ENCODE measurements around the gene TUBB4A.

Gene TUBB4A

DNA sequence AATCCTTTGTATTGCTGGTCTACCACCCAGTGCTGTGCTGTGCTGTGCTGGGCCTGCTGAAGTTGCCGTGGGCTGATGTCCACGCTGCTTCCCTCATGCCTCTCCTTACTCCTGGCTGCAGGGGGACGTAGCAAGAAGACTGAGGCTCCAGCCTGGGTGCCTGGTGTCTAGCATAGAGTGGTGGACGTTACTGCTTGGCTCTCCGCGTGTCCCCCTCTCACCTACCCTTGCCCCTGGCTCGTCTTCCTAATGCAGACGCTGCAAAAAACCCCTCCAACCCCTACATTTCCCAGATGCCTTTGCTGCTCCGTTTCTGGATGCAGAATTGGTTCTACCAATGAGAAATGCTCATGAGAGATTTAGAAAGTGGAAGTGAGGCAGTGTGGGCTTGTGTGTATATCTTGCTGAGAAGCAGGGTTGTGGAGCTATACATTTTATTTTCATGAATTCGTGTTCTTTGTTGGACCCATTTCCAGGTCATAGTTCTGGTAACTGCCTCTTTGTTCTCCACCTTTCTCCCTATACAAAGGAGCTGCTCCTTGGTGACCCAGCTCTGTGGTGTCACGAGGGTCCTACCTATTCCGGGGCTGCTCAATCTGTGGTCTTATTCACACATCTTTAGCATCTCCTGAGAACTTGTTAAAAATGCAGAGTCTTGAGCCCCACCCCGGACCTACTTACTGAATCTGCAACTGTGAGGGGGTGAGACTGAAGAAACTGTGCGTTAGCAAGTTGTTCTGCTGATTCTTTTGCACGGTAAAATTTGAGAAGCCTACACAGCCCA, 12.6 kb downstream of the TUBB4A start:
- TF ChIP-seq, protein P1, sequence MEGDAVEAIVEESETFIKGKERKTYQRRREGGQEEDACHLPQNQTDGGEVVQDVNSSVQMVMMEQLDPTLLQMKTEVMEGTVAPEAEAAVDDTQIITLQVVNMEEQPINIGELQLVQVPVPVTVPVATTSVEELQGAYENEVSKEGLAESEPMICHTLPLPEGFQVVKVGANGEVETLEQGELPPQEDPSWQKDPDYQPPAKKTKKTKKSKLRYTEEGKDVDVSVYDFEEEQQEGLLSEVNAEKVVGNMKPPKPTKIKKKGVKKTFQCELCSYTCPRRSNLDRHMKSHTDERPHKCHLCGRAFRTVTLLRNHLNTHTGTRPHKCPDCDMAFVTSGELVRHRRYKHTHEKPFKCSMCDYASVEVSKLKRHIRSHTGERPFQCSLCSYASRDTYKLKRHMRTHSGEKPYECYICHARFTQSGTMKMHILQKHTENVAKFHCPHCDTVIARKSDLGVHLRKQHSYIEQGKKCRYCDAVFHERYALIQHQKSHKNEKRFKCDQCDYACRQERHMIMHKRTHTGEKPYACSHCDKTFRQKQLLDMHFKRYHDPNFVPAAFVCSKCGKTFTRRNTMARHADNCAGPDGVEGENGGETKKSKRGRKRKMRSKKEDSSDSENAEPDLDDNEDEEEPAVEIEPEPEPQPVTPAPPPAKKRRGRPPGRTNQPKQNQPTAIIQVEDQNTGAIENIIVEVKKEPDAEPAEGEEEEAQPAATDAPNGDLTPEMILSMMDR (IDR thresholded peaks at IDR 0.05; ENCODE audit: low read depth, low read length), result no peak
- no peak for DNase-seq (ENCODE audit: extremely low read depth, low read depth)

DNA sequence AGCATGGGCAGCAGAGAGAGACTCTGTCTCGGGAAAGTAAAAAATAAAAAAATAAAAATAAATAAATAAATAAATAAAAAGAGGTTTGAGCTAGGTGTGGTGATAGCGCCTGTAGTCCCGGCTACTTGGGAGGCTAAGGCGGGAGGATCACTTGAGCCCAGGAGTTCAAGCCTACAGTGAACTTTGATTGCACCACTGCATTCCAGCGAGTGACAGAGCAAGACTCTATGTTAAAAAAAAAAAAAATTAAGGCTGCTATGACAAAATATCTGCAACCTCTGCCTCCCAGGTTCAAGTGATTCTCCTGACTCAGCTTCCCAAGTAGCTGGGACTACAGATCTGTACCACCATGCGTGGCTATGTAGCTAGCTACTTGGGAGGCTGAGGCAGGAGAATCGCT, 17.3 kb downstream of the TUBB4A start:
- TF ChIP-seq, protein P1 (IDR thresholded peaks at IDR 0.05; ENCODE audit: low read depth, low read length), result no peak
- no peak for DNase-seq (ENCODE audit: extremely low read depth, low read depth)

DNA sequence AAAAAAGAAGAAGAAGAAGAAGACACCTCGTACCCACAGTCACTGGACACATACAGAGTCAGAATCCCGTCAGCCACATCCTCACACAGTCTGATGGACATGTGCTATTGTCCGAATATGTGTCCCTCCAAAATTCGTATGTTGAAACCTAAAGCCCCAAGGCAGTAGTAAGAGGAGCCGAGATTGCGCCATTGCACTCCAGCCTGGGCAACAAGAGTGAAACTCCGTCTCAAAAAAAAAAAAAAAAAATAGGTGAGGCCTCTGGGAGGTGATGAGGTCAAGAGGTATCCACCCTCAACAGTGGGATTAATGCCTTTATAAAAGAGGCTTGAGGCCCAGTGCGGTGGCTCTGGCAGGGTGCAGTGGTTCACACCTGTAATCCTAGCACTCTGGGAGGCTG, 17.9 kb downstream of the TUBB4A start:
- TF ChIP-seq, protein P1 (IDR thresholded peaks at IDR 0.05; ENCODE audit: low read depth, low read length), result no peak
- DNase-seq (ENCODE audit: extremely low read depth, low read depth), result no peak

DNA sequence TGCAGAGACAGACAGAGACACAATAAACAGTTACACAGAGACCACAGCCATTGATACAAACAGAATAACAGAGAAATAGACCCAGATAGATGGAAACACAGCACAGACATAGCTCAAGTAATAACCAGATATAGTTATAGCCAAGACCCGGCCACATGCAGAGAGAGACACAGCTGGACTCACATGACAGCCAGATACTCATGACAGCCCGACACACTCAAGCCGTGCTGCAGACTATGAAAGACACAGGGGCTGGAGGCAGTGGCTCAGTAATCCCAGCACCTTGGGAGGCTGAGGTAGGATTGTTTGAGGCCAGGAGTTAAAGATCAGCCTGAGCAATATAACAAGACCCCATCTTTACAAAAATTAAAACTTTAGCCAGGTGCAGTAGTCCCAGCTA, 18.9 kb downstream of the TUBB4A start:
- no peak for DNase-seq (ENCODE audit: extremely low read depth, low read depth)
- TF ChIP-seq, protein P1 (IDR thresholded peaks at IDR 0.05; ENCODE audit: low read depth, low read length), result no peak

DNA sequence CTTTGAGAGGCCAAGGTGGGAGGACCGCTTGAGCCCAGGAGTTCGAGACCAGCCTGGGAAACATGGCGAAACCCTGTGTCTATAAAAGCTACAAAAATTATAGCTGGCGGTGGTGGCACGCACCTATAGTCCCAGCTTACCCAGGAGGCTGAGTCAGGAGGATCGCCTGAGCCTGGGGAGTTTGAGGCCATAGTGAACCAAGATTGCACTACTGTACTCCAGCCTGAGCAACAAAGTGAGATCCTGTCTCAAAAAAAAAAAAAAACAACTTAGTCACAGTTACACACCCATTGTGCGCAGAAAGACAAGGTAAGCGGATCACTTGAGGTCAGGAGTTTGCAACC, 19.8 kb downstream of the TUBB4A start:
- DNase-seq (ENCODE audit: extremely low read depth, low read depth), result no peak
- TF ChIP-seq, protein P1 (IDR thresholded peaks at IDR 0.05; ENCODE audit: low read depth, low read length), result no peak

DNA sequence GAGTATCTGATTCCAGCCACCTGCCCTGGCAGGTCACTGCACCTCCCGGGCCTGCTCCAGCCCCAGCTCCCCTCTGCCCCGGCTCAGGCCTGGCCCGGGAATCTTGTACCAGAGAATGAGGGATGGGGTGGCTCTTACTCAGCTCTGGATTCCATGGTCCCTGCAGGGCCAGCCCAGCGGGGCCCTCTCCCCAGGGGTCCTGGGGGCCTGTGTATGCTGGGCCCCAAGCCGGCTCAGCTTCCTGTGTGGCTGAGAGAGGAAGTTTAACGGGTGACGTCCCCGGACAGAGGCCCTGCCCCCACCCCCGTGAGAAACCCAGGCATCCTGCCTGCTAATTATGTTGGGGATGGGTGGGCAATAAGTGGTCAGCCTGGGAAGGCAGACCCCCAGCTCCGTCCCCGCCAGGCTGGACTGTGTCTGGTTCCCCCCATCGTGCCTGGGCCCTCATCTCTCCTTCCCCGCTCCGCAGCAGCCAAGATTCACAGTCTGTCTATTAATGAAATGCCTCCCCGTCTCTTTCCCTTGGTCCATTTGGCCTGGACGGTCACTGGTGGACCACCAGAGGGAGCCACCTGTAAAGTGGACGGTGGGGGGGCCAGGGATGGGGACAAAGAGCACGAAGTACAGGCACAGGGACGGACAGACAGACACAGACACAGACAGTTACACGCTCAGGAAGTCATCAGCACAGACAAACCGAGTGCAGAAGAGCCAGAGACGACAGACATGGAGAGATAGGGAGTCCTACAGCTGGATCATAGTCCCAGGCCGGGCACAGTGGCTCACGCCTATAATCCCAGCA, 20.4 kb downstream of the TUBB4A start, which contains the start of gene DENND1C:
Gene DENND1C, minus strand, starts transcription at position 247 of the 802 bp plus-strand sequence. Its CDS starts 92 bp downstream, at position 155.
- TF ChIP-seq, protein P1 (IDR thresholded peaks at IDR 0.05; ENCODE audit: low read depth, low read length), result peak; percentile 50
- no peak for DNase-seq (ENCODE audit: extremely low read depth, low read depth)

DNA sequence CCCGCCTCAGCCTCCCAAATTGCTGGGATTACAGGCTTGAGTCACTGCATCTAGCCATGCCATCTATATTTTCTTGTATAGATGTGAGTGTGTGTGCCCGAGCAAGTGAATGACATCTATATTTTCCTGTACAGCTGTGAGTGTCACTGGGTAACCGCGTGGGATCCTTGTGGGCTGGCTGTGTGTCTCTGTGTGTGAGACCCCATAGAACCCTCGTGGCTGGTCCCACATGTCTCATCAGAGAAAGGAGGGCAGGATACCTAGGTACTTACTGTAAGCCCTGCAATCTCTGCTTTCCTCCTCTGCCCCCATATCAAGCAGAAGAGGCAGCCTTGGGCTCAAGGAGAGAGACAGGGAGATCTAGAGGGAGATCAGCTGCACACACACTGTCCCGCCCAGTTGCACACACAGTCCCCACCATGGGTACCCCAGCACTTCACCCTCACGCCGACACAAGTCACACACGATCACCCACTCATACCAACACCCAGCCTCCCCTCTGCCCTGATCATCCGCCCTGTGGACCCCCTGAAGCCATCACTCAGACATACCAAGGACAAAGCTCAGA, 21.2 kb downstream of the TUBB4A start:
- TF ChIP-seq, protein P1 (IDR thresholded peaks at IDR 0.05; ENCODE audit: low read depth, low read length), result no peak
- no peak for DNase-seq (ENCODE audit: extremely low read depth, low read depth)

All from AG09319 (cell line).